ENCODE data around the gene MAP4K1.

- TF ChIP-seq POLR2AphosphoS5 (IDR thresholded peaks at IDR 0.05; ENCODE audit: borderline replicate concordance, low read depth, low read length) (no peak), EZH2 (IDR thresholded peaks at IDR 0.05) (no peak), FOXP2 (optimal IDR thresholded peaks at IDR 0.05; ENCODE audit: control extremely low read depth, extremely low read length, insufficient read depth) (no peak)
These were observed 73.0 kb downstream of the MAP4K1 start for GRCh38 chr19:38544569-38545315.

Measured in SK-N-MC (cell line).